DMS114 treated with DMSO at 0.1 percent for 48 hours (cell line): ENCODE data around the gene AK9.

Experiments
- DNase-seq: peaks from one replicate; lab custom pipeline; 2025; ENCODE audit not compliant: unreplicated experiment; lab: John Stamatoyannopoulos, UW

The AK9 gene

GRCh38 chr6:109448615-109449014, 242.4 kb downstream of the AK9 start:
- no peak for DNase-seq

GRCh38 chr6:109447878-109448555, 243.0 kb downstream of the AK9 start:
- DNase-seq = peak; percentile 9

GRCh38 chr6:109447087-109447486, 243.9 kb downstream of the AK9 start:
- DNase-seq = no peak

- DNase-seq = no peak
Measured at GRCh38 chr6:109446541-109446940, 244.5 kb downstream of the AK9 start.

- no peak for DNase-seq
Measured at GRCh38 chr6:109446072-109446471, 244.9 kb downstream of the AK9 start.

GRCh38 chr6:109445382-109445781, 245.6 kb downstream of the AK9 start:
- no peak for DNase-seq

- no peak for DNase-seq
Measured at GRCh38 chr6:109443425-109443950, 247.5 kb downstream of the AK9 start.
